Subcutaneous abdominal adipose tissue (tissue), 5 donors: Measurements from ENCODE around the gene IL6ST.

Experiments used
- H3K27ac ChIP-seq: one replicate; pipeline ENCODE4 v1.7.0; 2013; ENCODE audit warnings: low read depth, mild to moderate bottlenecking, inconsistent platforms, low read length, moderate library complexity
- H3K27me3 ChIP-seq, 5 donors: one replicate each; pipeline ENCODE4 v1.7.0; 2013; ENCODE audit warnings: low read length in 5 of 5, inconsistent platforms in 1 of 5; ENCODE audit not compliant: control insufficient read depth in 5 of 5, insufficient read depth in 4 of 5
- H3K36me3 ChIP-seq, 5 donors: one replicate each; pipeline ENCODE4 v1.7.0; 2013; ENCODE audit warnings: low read length in 5 of 5; ENCODE audit not compliant: control insufficient read depth in 5 of 5, insufficient read depth in 5 of 5
- H3K4me1 ChIP-seq, 5 donors: one replicate each; pipeline ENCODE4 v1.7.0; 2013; ENCODE audit warnings: low read length in 5 of 5, mild to moderate bottlenecking in 3 of 5, moderate library complexity in 1 of 5; ENCODE audit not compliant: control insufficient read depth in 5 of 5, insufficient read depth in 5 of 5
- H3K4me3 ChIP-seq, 5 donors: one replicate each; pipeline ENCODE4 v1.7.0; 2013; ENCODE audit warnings: low read length in 5 of 5, low read depth in 1 of 5
- H3K9ac ChIP-seq, 5 donors: one replicate each; pipeline ENCODE4 v1.7.0; 2013; ENCODE audit warnings: low read length in 5 of 5, mild to moderate bottlenecking in 4 of 5, moderate library complexity in 3 of 5
- H3K9me3 ChIP-seq, 5 donors: one replicate each; pipeline ENCODE4 v1.7.0; 2013; ENCODE audit warnings: low read length in 5 of 5; ENCODE audit not compliant: control insufficient read depth in 5 of 5
- donor health status: healthy.
- donor health status: healthy.
- donor health status: healthy.
- donor health status: healthy.
- donor health status: healthy.

IL6ST gene

GRCh38 chr5:55936100-55936693 is 58.6 kb downstream of the IL6ST start:
- Histone ChIP-seq H3K9me3 (no peaks in the 10 kb centered on the region), H3K36me3 (peaks cover 14 to 36% (median 31%) of the 10 kb centered on the region in 5 donors), H3K4me1 (peaks cover 0 to 4% (median 0%) of the 10 kb centered on the region in 5 donors), H3K9ac (no peak overlapping the region), H3K4me3 (no peak overlapping the region), H3K27me3 (no peaks in the 10 kb centered on the region), H3K27ac (no peak overlapping the region)

- H3K36me3 ChIP-seq, result peaks cover 8 to 29% (median 24%) of the 10 kb centered on the region in 5 donors
- H3K9me3 ChIP-seq, result no peaks in the 10 kb centered on the region
- H3K27ac ChIP-seq, result no peak overlapping the region
- H3K4me1 ChIP-seq, result peaks cover 0 to 4% (median 0%) of the 10 kb centered on the region in 5 donors
- H3K4me3 ChIP-seq, result no peak overlapping the region
- no peaks in the 10 kb centered on the region for H3K27me3 ChIP-seq
- no peak overlapping the region for H3K9ac ChIP-seq
Measured at GRCh38 chr5:55935371-55935770, 59.4 kb downstream of the IL6ST start.

GRCh38 chr5:55934720-55935119 is 60.0 kb downstream of the IL6ST start:
- Histone ChIP-seq H3K4me1 (peaks cover 0 to 4% (median 0%) of the 10 kb centered on the region in 5 donors), H3K36me3 (peaks cover 6 to 22% (median 20%) of the 10 kb centered on the region in 5 donors), H3K9me3 (no peaks in the 10 kb centered on the region), H3K27ac (no peak overlapping the region), H3K27me3 (no peaks in the 10 kb centered on the region), H3K9ac (no peak overlapping the region), H3K4me3 (no peak overlapping the region)

- no peak overlapping the region for H3K9ac ChIP-seq
- H3K4me1 ChIP-seq, result peaks cover 0 to 4% (median 0%) of the 10 kb centered on the region in 5 donors
- no peak overlapping the region for H3K27ac ChIP-seq
- H3K36me3 ChIP-seq, result peaks cover 3 to 18% (median 16%) of the 10 kb centered on the region in 5 donors
- H3K9me3 ChIP-seq, result no peaks in the 10 kb centered on the region
- no peaks in the 10 kb centered on the region for H3K27me3 ChIP-seq
- no peak overlapping the region for H3K4me3 ChIP-seq
Measured at GRCh38 chr5:55934115-55934613, 60.6 kb downstream of the IL6ST start.

GRCh38 chr5:55933377-55934114 is 61.2 kb downstream of the IL6ST start:
- no peaks in the 10 kb centered on the region for H3K27me3 ChIP-seq
- peaks cover 3 to 13% (median 10%) of the 10 kb centered on the region in 5 donors for H3K36me3 ChIP-seq
- H3K9ac ChIP-seq, result no peak overlapping the region
- peaks cover 0 to 4% (median 0%) of the 10 kb centered on the region in 5 donors for H3K4me1 ChIP-seq
- no peak overlapping the region for H3K27ac ChIP-seq
- no peak overlapping the region for H3K4me3 ChIP-seq
- no peaks in the 10 kb centered on the region for H3K9me3 ChIP-seq

- H3K36me3 ChIP-seq, result peaks cover 0 to 7% (median 5%) of the 10 kb centered on the region in 5 donors
- H3K4me3 ChIP-seq, result no peak overlapping the region
Measured at GRCh38 chr5:55932700-55933099, 62.1 kb downstream of the IL6ST start.

GRCh38 chr5:55929020-55929799 is 65.6 kb downstream of the IL6ST start:
- Histone ChIP-seq H3K27me3 (no peaks in the 10 kb centered on the region), H3K9ac (no peak overlapping the region), H3K9me3 (no peaks in the 10 kb centered on the region), H3K36me3 (peaks cover 0 to 3% (median 0%) of the 10 kb centered on the region in 5 donors), H3K4me1 (no peaks in the 10 kb centered on the region), H3K4me3 (no peak overlapping the region), H3K27ac (no peak overlapping the region)

More at GRCh38 chr5:55932700-55933099, 62.1 kb downstream of the IL6ST start:
- Histone ChIP-seq H3K9ac (no peak overlapping the region), H3K4me1 (peaks cover 0 to 4% (median 0%) of the 10 kb centered on the region in 5 donors), H3K9me3 (no peaks in the 10 kb centered on the region), H3K27me3 (no peaks in the 10 kb centered on the region), H3K27ac (no peak overlapping the region)

GRCh38 chr5:55927861-55928655 is 66.7 kb downstream of the IL6ST start:
- Histone ChIP-seq H3K27ac (no peak overlapping the region), H3K9ac (no peak overlapping the region), H3K4me3 (no peak overlapping the region), H3K36me3 (no peaks in the 10 kb centered on the region), H3K9me3 (no peaks in the 10 kb centered on the region), H3K4me1 (peaks cover 0 to 7% (median 4%) of the 10 kb centered on the region in 5 donors), H3K27me3 (no peaks in the 10 kb centered on the region)

- Histone ChIP-seq H3K9ac (no peak overlapping the region), H3K27me3 (no peaks in the 10 kb centered on the region), H3K4me1 (peaks cover 0 to 10% (median 7%) of the 10 kb centered on the region in 5 donors), H3K27ac (no peak overlapping the region), H3K4me3 (no peak overlapping the region), H3K36me3 (no peaks in the 10 kb centered on the region), H3K9me3 (no peaks in the 10 kb centered on the region)
Measured at GRCh38 chr5:55926476-55926875, 68.3 kb downstream of the IL6ST start.
